K562 (cell line): ENCODE measurements around the gene ABCA3. TPM values are rescaled to one million over a fixed set of nuclear protein-coding genes. Genes with fewer than 3 reads are reported as not detected.

ENCODE experiments used
- ARID1B ChIP-seq: fragments of 450-650 bp; IDR thresholded peaks from 2 replicates; pipeline ENCODE4 v1.6.1; 2016; ENCODE audit warnings: antibody characterized with exemption, mild to moderate bottlenecking, inconsistent platforms
- CUX1 ChIP-seq: fragments of 200-800 bp; sonication (Bioruptor generic); IDR thresholded peaks from 2 replicates; pipeline ENCODE4 v1.6.1; 2016; ENCODE audit warnings: missing genetic modification characterization, missing compliant biosample characterization
- CXXC5 ChIP-seq: fragments of 250-450 bp; sonication (Bioruptor Pico); IDR thresholded peaks from 2 replicates; pipeline ENCODE4 v1.8.0; 2022; ENCODE audit warnings: inconsistent platforms, mild to moderate bottlenecking, moderate library complexity
- FOXA1 ChIP-seq: fragments of 450-650 bp; IDR thresholded peaks from 2 replicates; pipeline ENCODE4 v1.6.1; 2016; ENCODE audit warnings: mild to moderate bottlenecking, borderline replicate concordance
- GTF2B ChIP-seq: IDR thresholded peaks from 2 replicates; pipeline ENCODE4 v1.6.1; 2011; ENCODE audit not compliant: insufficient read length; ENCODE audit errors: extremely low read depth
- HOMEZ ChIP-seq: fragments of 250-450 bp; sonication (Bioruptor Pico); IDR thresholded peaks from 2 replicates; pipeline ENCODE4 v1.4.0; 2020; ENCODE audit warnings: mild to moderate bottlenecking, moderate library complexity
- JUNB ChIP-seq: fragments of 450-650 bp; formaldehyde crosslinking; conservative IDR thresholded peaks from 2 replicates; pipeline ENCODE4 v1.4.0; 2020; ENCODE audit warnings: mild to moderate bottlenecking
- MEIS2 ChIP-seq: fragments of 450-650 bp; IDR thresholded peaks from 2 replicates; pipeline ENCODE4 v1.6.1; 2014; ENCODE audit warnings: mild to moderate bottlenecking; ENCODE audit not compliant: partially characterized antibody
- MTA2 ChIP-seq: fragments of 450-650 bp; IDR thresholded peaks from 2 replicates; pipeline ENCODE4 v1.6.1; 2016; ENCODE audit warnings: low read depth
- NR2F6 ChIP-seq: fragments of 450-650 bp; formaldehyde crosslinking; IDR thresholded peaks from 2 replicates; pipeline ENCODE4 v1.4.0; 2020; ENCODE audit warnings: mild to moderate bottlenecking
- PURB ChIP-seq: sonication (generic); formaldehyde crosslinking; IDR thresholded peaks from 2 replicates; pipeline ENCODE4 v1.9.0; 2021; ENCODE audit warnings: low read depth, mild to moderate bottlenecking, missing genetic modification reagents
- SAFB ChIP-seq: fragments of 200-400 bp; formaldehyde crosslinking; IDR thresholded peaks from 2 replicates; pipeline ENCODE4 v1.6.1; 2017; ENCODE audit warnings: low read depth, low read length, borderline replicate concordance
- SRSF3 ChIP-seq: fragments of 200-400 bp; formaldehyde crosslinking; IDR thresholded peaks from 2 replicates; pipeline ENCODE4 v1.6.1; 2016; ENCODE audit warnings: mild to moderate bottlenecking, low read length, moderate library complexity; ENCODE audit not compliant: insufficient read depth
- TAL1 ChIP-seq: fragments of 450-650 bp; IDR thresholded peaks from 2 replicates; pipeline ENCODE4 v1.6.1; 2016; ENCODE audit warnings: mild to moderate bottlenecking
- THAP12 ChIP-seq: fragments of 250-450 bp; sonication (Bioruptor Pico); IDR thresholded peaks from 2 replicates; pipeline ENCODE4 v1.9.0; 2021; ENCODE audit warnings: mild to moderate bottlenecking, inconsistent platforms
- ZNF134 ChIP-seq: fragments of 250-450 bp; sonication (Bioruptor Pico); conservative IDR thresholded peaks from 2 replicates; pipeline ENCODE4 v1.4.0; 2020
- ZNF384 ChIP-seq: IDR thresholded peaks from 2 replicates; pipeline ENCODE4 v1.6.1; 2012; ENCODE audit warnings: low read depth, low read length, improper control_type of control experiment
- ZNF431 ChIP-seq: sonication (generic); formaldehyde crosslinking; IDR thresholded peaks from 2 replicates; pipeline ENCODE4 v1.8.0; 2022; ENCODE audit warnings: mild to moderate bottlenecking, missing genetic modification reagents
- polyA plus RNA-seq, 8 experiments: library from polyadenylated mRNA; depleted of rRNA in 4 of 8; stranded (reverse) in 5 of 8; unstranded in 3 of 8; fragments of >200 nt; fragmentation: Nextera tagmentation in 2 of 8; fragmentation: Illumina TruSeq in 1 of 8; extraction: Ambion mirVana in 2 of 8; extraction: Trizol in 1 of 8; gene quantifications; 2 replicates each; pipeline versions ENCODE4 v1.2.1 to v1.2.3, GENCODE V29; 2011 to 2014; ENCODE audit warnings: inconsistent platforms in 1 of 8, missing spikeins in 1 of 8
- total RNA-seq, 7 experiments: library from RNA; depleted of rRNA in 6 of 7; stranded (reverse); fragments of >200 nt in 6 of 7; fragmentation: Illumina TruSeq in 2 of 7; extraction: Trizol in 2 of 7; gene quantifications; 2 replicates each; pipeline versions ENCODE4 v1.2.1 to v1.2.3, GENCODE V29; 2011 to 2021; ENCODE audit warnings: low replicate concordance in 1 of 7

Gene ABCA3
- total and polyA plus RNA-seq, 9 of the 15 experiments (the other 6 are each of a cell fraction or from before 2014, with no cell fraction given), result 0.66 to 23.7 (median 6.9) TPM

GRCh38 chr16:2339521-2340484 lies 725 bp downstream of the ABCA3 start (continued):
- no peak for TF ChIP-seq CUX1 (CRISPR knock-in tag)
- 0 out of 2 replicates have a peak, but pooled peaks have one; percentile 58 for TF ChIP-seq ZNF431 (CRISPR knock-in tag)
- no peak for TF ChIP-seq ZNF134
- TF ChIP-seq MEIS2, result peak; percentile 12
- no peak for TF ChIP-seq GTF2B
- no peak; the same call in 1 of the 2 replicates for TF ChIP-seq ARID1B
- TF ChIP-seq CXXC5 (CRISPR knock-in tag), result peak; percentile 40
- no peak for TF ChIP-seq MTA2
- no peak for TF ChIP-seq ZNF384
- no peak for TF ChIP-seq TAL1
- no peak for TF ChIP-seq NR2F6 (CRISPR knock-in tag)
- no peak for TF ChIP-seq SRSF3
- TF ChIP-seq FOXA1, result no peak
- no peak for TF ChIP-seq SAFB
- no peak for TF ChIP-seq HOMEZ (CRISPR knock-in tag)
- no peak for TF ChIP-seq PURB
- TF ChIP-seq THAP12 (CRISPR knock-in tag), result peak; percentile 69; the same call in 1 of the 2 replicates
- no peak for TF ChIP-seq JUNB (CRISPR knock-in tag)
